HG03469 (cell line): Measurements from ENCODE around the gene C20orf202.

Source experiments
- ATAC-seq: cut with Tn5 transposase; IDR thresholded peaks from one replicate; pipeline ENCODE4 v1.9.1; 2021; ENCODE audit warnings: mild to moderate bottlenecking, moderate library complexity, moderate number of reproducible peaks; ENCODE audit not compliant: unreplicated experiment

Gene C20orf202

DNA sequence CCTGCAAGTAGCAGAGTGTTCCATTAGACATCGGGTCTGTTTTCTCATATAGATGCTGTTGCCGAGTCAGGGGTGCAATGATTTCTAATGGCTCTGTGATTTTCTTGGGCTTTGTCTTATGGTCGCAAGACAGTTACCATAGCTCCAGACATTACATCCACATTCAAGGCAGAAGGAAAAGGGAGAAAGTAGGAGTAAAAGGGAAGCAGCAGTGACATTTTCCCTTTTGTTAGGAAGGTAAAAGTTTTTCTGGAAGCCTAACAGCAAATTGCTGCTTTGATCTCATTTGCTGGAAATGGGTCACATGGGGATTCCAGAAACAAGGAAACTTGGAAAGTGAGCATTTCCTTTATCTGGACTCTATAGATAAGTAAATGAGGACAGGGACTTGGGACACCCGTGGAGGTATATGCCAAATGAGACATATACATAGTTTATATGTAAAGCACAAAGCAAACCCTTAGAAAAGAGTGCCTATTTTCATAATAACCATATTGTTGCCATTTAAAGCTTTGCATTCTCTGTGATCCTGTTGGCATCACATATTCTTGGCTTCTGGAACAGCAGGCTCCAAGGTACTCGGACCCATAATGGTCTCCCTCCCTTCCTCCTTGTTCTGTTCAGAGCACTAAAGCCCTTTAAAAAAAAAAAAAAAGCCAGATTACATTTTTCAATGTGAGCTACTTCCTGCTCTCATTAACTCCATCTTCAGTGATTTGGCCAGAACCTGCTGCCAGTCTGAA, at the start of gene C20orf202:
C20orf202 (plus strand) TSS at position 693 of the 743 bp plus-strand sequence. CDS start 132 bp downstream, outside the sequence.
- no peak for ATAC-seq

GRCh38 chr20:1154226-1154625, 49.0 kb upstream of the C20orf202 start:
- ATAC-seq, result no peak

- no peak for ATAC-seq
These were observed 48.6 kb upstream of the C20orf202 start for GRCh38 chr20:1154691-1155090.

GRCh38 chr20:1155342-1155741, 47.9 kb upstream of the C20orf202 start:
- no peak for ATAC-seq

DNA sequence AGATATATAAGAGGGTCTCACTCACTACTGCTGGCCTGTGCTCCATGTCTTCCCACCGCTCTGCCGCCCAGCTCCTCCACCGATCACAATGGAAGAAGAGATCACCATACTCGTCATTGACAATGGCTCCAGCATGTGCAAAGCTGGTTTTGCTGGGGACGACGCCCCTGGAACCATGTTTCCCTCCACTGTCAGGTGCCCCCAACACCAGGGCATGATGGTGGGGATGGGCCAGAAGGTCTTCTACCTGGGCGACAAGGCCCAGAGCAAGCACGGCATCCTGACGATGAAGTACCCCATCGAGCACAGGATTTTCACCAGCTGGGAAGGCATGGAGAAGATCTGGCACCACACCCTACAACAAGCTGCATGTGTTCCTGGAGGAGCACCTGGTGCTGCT, 42.8 kb upstream of the C20orf202 start:
- ATAC-seq, result no peak

DNA sequence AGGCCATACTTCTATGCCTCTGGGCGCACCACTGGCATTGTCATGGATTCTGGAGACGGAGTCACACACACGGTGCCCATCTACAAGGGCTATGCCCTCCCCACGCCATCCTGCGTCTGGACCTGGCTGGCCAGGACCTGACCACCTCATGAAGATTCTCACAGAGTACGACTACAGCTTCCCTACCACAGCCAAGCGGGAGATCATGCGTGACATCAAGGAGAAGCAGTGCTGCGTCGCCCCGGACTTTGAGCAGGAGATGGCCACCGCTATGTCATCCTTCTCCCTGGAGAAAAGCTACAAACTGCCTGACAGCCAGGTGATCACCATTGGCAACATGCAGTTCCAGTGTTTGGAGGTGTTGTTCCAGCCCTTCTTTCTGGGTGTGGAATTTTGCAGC, 42.3 kb upstream of the C20orf202 start:
- ATAC-seq, result no peak

GRCh38 chr20:1163105-1163504, 40.1 kb upstream of the C20orf202 start:
- no peak for ATAC-seq

DNA sequence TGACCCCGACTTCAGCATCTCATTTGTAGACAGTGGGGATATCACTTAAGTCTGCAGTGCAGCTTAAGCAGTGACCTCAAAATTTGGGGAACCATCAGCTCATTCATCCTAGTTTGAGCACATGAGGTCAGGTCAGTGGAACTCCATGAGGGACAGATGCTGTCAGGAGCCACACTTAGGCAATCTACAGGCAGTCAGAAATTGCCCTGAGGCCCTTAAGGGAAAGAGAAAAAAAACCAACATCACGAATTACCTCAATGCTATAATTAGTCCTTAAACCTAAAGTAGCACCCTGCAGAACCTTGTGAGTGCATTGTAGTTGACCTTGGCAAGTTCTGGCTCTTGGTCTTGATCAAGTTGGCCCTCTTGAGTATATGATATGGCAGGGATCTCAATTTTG, 39.6 kb upstream of the C20orf202 start:
- ATAC-seq, result no peak

DNA sequence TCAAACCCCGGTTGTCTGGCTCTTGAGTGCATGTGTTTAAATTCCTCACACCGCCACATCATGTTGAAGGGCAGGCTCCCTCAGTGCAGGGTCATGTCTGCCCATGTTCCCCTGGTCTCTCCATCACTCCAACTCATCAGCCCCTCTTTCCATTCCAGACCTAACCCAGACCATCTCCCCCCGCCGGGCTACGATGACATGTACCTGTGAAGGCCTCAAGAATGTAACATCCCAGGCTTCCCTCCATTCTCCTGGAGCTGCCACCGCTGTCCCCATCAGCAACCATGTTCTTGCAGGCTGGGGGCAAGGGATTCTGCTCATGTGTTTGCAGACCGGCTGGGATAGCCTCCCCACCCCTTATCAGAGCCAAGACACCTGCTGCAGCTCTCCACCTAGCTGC, 38.4 kb upstream of the C20orf202 start:
- ATAC-seq, result no peak

DNA sequence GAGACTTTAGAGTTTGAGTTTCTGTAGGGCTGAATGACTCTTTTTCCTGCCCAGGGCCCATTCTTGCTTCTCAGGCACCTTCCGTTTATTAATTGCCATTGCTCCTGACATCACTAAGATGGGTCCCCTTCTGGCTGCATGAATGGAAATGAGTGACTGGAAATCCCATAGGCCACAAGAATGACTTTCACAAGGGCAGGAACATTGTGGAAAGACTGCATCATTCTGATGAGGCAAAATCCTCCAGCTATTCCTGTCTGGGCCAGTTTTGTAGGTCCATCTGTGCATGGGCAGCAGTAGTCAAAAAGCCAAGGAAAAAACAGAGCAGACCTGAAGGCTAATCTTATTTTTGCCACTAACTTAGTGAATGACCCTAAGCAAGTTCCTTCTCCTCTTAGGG, 37.7 kb upstream of the C20orf202 start:
- ATAC-seq, result no peak

GRCh38 chr20:1165941-1166340, 37.3 kb upstream of the C20orf202 start:
- no peak for ATAC-seq

GRCh38 chr20:1166948-1167720, 36.1 kb upstream of the C20orf202 start:
- ATAC-seq, result no peak

GRCh38 chr20:1169224-1169623, 34.0 kb upstream of the C20orf202 start:
- no peak for ATAC-seq

DNA sequence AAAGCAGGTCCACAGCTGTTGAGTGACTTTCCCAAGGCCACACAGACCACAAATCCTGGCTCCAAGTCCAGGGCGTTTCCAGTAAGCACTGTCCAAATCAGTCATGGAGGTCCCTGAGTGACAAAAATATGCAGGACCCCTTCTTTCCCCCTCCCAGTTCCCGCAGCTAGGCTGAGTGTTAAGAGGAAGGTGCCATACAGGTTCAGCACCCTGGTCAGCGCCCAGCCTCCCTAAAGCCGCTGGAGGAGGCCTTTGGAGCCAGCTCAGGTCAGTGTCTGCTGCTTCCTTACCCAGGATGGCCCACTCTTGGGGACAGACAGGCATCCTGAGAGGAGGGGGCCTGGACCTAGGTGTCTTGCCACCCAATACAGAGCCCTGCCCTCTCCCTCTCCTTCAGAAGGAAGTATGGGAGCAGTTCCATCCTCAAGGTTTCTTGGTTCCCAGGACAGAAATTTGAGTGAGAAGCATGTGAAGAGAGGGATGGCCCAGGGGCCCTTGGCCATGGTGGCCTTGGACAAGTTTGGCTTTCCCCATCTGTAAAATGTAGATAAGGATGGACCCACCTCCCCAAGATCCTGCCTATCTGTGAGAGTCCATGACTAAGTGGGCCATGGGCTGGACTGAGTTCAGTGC, 31.7 kb upstream of the C20orf202 start:
- no peak for ATAC-seq

DNA sequence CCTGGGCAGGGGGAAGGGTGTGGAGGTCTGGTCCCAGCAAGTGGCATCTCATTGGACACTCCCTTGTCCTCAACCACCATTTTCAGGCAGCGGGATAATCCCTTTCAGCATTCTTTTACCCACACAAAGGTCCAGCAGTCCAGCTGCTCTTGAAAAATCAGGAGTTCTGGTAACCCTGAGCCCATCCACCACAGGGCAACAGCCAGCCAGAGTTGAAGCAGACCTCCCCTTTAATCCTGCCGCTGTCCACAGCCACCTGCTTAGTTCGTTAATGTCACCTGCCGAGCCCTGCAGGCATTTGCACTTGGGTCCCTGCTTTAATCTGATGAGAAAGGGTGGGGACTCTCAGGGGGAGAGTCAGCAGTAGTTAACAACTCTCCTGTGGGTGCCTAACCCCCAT, 29.6 kb upstream of the C20orf202 start:
- no peak for ATAC-seq

DNA sequence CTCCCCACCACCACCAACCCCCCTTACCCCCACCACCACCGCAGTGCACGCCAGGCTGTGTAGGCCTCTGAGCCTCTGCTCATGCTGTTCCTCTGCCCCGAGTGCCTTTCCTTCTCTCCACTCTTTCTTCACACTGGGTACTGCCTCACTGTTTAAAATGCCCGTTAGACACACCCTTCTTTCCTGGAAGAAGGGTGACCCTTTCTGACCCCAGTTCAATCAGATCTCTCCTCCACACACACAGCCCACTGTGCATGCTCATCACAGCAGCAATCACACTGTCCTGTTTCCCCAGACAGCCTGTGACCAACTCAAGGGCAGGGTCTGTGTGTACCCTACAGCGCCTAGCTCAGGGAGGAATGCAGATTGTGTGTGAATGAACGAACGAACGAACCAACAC, 28.5 kb upstream of the C20orf202 start:
- ATAC-seq, result no peak

- no peak for ATAC-seq
These were observed 25.6 kb upstream of the C20orf202 start for GRCh38 chr20:1177680-1178079.

DNA sequence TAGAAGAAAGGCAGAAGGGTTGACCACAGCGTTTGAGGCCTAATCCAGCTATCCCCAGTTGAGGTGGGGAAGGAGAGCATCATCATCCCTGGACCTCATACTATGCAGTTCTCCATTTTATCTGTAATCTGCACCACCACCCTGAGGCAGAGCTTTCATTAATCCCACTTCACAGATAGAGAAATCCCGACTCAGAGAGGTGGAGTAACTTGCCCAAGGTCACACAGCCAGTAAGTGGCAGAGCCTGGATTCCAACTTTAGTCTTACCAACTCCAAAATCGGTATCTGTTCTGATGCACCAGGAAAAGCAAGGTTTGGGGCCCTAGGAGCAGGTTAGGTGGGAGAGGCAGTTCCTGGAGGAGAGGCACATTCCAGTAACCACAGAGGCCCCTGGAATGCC, 25.2 kb upstream of the C20orf202 start:
- no peak for ATAC-seq

- no peak for ATAC-seq
These were observed 24.6 kb upstream of the C20orf202 start for GRCh38 chr20:1178623-1179022.

DNA sequence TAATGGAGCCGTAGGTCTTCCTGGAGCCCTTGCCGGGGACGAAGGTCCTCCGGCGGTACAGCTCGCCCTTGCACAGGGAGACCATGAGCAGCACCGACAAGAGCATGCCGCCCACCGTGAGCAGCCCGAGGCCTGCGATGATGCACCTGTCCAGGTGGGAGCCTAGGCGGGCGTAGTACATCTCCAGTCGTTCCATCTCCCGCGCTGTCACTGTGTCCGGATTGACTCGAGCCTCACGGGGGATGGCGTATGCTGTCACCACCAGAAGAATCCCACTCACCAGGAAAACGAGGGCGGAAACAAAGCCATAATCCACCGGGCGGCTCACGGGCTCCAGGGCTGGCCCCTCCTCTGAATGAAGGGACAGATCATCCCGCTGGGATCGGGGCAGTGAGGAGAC, 22.3 kb upstream of the C20orf202 start:
- ATAC-seq, result no peak

DNA sequence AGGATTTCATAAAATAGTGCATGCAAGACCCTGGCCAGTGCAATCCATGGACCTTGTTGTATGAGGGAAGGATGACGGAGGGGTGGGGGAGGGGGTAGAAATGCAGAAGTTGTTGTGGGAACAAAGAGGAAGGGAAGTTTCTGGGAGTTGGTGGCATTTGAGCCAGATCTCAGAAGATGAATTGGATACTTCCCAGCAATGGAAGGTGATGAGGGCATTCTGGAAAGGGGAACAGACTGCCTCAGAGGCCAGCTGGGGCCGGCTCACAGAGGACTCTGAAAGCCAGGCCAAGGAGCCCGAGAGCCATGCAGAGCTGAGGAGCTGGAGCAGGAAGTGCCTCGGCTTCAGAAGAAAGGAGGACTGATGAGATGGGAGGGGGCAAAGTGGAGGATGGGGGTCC, 21.1 kb upstream of the C20orf202 start:
- no peak for ATAC-seq

GRCh38 chr20:1183153-1183552, 20.1 kb upstream of the C20orf202 start:
- no peak for ATAC-seq
